ENCODE measurements around the gene MAGI3.

Gene MAGI3

DNA sequence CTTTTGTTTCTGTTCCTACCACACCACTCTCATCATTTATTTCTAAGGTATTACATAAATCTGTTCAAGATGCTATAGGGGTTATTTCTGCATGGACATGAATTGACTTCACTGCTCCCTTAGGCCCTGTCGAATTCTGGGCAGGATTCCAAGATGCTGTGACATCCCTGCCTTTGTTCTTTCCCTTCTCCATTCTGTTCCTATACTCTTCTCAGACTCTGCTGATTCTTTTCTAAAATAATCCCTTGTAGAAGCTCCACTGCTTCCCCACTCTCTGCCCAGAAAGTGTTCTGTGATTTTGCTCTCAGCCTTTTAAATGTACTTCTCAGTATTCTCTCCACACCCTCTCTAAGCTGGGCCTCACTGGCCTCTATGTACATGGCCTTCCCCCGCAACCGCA is 269.8 kb downstream of the MAGI3 start:
- DNase-seq: no peak

DNA sequence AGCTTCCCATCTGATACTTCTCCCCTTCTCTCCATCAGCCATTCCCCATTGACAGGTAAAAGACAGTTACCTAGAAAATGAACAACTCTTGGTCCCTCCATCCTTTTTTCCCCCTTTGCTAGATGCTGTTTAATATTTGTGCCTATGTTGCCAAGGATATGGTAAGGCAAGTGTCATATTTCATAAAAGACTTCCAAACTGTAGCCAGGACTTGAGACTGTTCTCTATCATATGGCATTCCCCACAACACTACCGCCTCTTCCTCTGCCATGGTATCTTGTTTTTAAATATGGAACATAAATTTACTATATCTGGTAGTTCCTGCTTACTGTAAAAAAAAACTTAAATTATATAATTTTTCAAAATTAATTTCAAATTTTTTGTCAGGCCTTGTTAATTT is 271.8 kb downstream of the MAGI3 start:
- no peak for DNase-seq

DNA sequence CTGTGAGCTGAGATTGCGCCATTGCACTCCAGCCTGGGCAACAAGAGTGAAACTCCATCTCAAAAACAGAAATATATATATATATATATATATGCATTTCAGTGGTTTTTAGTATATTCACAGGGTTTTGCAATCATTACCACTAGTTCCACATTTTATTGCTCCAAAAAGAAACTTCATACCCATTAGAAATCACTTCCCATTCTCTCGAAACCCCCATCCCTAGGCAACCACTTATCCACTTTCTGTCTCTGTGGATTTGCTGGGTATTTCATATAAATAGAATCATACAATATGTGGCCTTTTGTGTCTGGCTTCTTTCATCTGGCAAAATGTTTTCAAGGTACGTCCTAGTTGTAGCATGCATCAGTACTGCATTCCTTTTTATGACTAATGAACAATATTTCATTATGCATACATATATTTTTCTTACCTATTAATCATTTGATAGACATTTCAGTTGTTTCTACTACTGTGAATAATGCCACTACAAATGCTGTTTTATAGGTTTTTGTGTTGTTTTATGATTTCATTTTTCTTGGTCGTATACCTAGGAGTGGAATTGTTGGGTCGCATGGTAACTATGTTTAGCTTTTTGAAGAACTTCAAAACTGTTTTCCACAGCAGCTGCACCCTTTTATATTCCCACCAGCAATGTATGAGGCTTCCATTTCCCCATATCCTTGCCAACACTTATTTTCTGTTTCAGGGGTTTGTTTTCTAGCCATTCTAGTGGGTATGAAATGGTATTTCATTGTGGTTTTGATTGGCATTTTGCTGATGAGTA is 273.0 kb downstream of the MAGI3 start:
- DNase-seq: no peak

DNA sequence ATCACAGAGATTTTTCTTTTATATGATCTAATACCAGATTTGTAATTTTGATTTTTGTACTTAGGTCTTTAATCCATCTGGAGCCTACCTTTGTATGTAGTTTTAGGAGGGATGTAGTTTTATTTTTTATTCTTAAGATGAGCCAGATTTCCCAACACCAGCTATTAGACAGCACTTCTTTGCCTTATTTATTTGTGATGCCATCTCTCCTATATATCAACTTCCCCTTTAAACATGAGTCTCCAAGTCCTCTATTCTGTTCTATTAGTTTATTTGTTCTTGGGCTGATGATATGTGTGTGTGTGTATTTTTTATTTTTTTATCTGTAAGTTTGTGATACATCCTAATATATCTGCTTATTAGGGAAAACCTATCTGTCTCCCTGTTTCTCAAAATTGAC is 274.8 kb downstream of the MAGI3 start:
- DNase-seq: no peak

DNA sequence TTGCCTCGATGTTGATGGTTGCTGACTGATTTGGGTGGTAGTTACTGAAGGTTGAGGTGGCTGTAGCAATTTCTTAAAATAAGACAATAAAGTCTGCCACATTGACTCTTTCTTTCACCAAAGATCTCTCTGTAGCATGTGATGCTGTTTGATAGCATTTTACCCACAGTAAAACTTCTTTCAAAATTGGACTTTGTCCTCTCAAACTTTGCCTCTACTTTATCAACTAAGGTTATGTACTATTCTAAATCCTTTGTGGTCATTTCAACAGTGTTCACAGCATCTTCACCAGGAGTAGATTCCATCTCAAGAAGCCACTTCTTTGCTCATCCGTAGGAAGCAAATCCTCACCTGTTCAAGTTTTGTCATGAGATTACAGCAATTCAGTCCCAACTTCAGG is 275.8 kb downstream of the MAGI3 start:
- no peak for DNase-seq

DNA sequence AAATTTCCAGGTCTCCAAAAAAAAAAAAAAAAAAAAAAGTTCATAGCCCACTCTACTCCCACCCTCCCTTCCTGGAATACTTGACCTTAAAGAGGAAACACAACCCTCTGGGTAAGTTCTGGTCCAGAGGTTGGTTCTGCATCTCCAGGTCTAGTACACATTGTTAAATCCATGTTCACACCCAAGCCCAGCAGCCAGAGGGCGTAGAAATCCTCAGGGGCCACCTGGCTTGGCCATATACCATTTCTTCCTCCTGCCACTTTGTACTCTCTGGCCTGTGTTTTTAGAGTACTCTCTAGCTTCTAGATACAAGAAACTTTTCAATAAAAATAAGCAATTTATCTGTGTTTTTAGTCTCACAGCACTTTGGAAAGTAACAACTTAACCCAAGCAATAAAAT is 279.7 kb downstream of the MAGI3 start:
- no peak for DNase-seq

DNA sequence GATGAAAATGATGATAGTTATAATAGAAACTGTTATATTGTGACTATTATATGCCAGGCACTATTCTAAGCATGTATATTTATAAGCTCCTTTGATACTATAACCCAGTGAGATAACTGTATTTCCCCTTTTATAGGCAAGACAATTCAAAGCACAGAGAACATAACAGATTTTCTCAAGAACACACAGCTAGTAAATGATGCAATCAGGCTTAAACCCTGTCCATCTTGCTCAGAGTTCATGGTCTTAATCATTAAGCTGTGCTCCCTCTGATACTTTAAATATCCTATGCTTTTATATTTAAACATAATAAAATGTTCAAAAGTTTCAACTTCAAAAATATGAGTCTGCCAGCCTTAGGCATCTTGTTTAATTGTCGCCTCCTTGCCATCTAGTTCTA is 280.3 kb downstream of the MAGI3 start:
- no peak for DNase-seq

DNA sequence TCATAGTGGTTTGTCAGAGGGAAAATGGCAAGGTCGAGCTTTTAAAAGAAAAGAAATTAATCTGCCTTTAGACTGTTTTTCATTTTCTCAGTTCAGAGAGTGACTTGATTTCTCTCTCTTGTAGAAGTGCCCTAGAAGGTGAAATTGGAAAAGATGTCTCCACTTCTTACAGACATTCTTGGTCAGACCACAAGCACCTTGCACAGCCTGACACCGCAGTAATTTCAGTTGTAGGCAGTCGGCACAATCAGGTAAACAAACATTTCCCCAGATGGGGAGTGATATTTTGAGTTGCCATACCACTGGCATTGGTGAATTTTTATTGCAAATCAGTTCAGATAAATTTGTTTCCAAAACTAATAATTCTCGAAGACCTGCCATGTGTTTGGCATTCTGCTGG is 282.2 kb downstream of the MAGI3 start:
- no peak for DNase-seq

DNA sequence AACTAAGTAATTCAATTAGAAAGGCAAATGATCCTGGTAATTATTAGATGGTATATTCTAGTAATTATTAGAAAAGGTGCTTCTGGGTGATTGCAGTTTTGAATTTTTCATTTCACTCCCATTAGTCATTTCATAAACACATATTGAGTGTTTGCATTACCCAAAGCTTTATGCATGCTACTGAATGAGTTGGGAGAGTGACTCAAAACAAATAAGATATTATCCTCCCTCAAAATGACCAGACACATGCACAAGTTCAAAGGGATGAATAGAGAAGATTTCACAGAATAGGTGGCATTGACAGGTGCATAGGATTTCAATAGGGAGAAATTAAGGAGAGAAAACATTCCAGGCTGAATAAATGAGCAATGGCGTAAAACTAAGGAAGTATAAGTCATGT is 284.3 kb downstream of the MAGI3 start:
- DNase-seq: no peak

DNA sequence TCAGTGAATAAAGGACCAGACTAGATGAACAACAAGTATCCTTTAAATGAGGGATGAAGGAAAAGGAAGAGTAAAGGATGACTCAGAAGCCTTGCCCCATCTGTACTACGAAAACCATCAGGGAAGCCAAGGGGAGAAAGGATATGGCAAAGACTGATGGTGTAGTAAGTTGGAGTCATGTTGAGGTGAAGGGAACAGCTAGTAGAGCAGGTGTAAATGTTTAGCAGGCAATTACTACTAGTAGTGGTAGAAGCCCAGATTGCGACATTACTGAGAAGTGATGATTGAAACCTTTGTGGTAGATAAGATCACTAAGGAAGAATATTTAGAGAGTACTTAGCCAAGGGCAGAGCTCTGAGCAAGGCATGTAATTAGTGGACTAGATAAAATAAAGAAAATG is 285.0 kb downstream of the MAGI3 start:
- no peak for DNase-seq

DNA sequence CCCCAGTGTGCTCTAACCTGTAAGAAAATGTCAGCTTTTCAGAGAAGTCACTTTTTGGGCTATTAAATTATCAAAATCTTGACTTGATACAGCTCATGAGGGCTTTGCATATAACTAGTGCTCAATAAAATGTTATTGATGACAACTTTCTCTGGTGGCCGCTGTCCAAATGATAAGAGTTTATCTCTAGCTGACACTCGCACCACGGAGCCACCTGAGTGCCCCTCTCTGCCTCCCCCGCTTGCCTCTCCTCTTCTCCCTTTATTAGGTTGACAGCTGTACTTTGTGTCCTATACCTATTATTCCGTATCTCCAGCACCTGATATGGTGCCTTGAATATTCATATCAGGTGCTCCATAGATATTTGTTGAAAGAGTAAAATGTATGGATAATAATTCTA is 286.2 kb downstream of the MAGI3 start:
- DNase-seq: no peak

DNA sequence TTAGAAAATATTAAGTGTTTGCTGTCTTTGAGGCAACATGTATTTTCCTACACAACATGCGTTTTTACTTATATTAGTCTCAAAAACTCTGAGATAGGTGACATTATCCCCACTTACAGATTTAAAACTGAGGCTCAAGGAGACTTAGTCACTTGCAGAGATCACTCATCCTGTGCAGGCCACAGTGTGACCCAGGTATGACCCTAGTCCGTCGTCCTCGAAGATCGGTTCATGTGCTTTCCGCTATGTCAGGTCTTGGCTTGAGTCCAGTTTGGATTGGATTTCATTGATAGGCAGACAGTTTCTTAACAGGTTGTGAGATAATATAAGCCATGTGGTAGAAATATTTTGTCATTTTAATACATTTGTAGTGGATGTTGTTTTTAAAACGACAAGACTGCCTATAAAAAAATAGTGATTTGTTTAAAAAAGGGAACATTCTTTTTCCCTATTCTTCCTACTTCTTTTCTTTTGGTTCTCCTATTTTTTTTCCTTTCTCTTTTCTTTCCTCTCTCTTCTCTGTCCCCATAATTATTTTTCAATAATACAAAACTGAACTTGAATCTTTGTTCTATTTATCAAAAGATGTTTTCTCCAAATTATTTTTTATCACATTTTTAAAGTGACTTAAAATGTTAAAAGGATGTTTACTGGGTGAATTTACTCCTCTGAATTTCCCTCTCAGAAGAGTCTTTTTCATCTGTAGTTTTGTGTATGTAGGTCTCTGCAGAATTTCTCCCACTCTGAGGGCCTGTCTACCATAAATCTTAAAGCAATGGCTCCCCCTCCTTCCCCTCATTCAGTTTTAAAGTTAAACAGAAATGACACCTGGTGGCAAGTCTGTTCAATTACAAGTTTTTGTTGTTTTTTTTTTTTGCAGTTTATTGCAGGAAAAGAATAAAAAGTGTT is 287.2 kb downstream of the MAGI3 start:
- no peak for DNase-seq

DNA sequence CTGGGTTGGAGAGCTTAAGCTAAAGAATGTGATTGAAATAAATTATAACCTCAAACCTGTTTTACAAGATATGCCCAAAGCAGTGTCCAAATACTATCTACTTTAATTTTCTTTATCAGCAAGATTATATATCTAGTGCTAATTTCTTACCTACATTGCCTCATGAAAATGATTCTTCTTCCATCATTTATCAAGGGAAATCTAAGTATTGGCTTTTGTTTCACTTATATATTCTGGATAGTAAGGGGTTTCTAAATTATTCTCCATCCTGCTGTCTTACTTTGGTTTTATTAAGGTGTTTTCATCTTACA is 287.8 kb downstream of the MAGI3 start:
- no peak for DNase-seq

DNA sequence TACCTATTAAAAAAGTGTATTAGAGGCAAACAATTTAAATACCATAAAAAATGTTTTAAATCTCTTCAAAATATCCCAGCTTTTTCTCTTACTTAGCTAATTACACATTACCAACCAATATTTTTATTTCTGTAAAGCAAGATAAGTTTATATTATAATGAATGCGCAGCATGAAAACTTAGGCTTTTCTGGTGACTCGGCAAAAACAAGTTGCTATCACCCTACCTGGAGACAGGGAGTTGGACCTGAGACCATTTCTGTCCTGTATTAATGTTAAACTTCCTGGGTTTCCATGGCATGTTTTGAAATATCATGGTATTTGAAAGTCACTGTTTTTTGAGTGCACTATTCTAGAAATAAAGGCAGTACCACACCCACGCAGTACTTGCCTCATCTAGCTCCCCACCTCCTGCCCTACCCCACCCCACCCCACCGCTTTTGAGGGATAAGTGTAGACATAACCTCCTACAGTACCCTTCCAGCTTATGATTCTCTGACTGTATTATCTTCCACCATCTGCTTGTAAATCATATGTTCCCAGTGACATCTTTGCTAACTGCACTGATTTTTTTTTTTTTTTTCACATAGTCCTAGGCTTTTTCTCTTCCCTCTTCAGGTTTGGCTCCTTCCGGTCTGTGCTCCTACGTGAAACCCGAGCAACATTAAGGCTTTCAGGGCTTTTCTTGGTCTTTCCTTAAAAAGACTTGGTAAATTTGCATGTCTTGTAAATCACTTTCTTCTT is 291.5 kb downstream of the MAGI3 start:
- no peak for DNase-seq

DNA sequence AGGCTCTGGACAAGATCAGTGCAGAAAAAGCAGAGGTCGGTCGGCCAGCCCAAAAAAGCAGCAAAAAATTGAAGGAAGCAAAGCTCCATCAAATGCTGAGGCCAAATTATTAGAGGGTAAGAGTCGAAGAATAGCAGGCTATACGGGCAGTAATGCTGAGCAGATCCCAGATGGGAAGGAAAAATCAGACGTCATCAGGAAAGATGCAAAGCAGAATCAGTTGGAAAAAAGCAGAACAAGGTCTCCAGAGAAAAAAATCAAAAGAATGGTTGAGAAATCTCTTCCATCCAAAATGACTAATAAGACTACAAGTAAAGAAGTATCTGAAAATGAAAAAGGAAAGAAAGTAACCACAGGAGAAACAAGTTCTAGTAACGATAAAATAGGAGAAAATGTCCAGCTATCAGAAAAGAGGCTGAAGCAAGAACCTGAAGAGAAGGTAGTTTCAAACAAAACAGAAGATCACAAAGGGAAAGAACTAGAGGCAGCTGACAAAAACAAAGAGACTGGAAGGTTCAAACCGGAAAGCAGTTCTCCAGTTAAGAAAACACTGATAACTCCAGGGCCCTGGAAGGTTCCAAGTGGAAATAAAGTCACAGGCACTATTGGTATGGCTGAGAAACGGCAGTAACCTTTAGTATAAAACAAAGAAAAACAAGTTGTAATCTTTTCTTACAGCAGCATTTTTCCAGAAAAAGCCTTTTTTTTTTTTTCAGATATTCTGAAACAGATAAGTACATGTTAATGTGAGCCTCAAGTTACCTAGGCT is 293.3 kb downstream of the MAGI3 start:
- DNase-seq: no peak

DNA sequence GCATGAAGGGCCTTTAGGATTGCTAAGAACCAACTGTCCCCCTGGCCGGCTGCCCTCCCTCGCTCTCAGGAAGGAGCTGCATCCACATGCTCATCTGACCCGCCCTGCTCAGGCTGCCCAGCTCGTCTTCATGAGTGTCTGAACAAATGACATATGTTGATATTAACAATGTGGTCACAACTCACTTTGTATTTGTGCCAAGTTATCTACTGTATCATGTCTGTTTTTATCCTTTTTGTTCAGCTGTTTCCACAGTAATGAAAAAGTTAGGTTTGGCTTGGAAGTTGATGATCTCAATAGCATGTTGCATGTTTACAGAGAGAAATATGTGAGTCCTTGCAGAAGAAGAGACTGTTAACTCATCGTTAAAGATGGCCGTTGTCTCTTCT is 293.8 kb downstream of the MAGI3 start:
- DNase-seq: no peak

DNA sequence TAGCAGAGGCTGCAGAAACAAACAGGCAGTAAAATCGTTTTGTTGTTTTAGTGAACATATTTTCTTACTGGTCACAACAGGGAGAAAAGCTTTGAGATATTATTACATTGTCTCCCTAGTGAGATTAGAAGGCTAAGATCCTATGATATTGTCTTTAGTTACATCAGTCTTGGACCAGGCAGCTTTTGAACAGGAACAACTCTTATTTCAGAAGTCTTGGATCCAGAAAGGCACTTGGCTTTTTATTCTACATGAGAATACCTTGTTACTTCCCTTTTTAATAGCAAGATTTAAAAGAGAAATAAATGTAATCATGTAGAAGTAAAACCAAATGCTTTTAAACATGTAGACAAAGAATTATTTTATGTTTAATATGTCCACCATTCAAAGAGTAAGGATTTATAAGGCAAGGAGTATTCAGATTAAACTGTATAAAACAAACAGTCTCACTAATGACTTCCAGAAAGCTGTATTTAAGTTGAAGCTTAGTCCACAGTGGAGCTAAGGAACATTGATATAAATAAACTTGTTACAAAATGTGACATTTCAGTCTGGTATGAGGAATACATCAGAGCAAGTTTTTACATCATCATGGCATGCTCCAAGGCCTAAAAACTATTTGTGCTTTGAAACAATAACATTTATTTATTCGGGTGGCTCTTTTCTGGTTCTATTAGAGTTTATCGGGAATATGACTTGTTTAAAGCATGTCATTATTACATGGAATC is 296.7 kb downstream of the MAGI3 start:
- DNase-seq: no peak

DNA sequence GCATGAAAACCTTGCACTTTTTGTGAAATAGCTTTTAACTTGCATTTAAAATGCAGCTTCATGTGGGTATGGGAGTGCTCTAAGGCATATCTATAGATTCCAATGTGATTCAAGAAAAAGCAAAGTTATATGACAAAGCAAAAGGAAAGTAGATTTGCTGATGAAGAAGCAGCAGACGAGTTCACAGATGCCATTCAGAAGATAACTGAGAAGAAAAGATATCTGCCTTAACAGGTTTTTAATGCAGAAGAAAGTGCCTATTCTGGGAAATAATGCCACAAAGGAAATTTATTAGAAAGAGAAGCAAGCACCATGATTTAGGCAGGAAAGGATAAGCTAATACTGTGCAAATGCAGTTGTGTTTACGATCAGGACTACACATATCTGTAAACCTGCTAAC is 300.9 kb downstream of the MAGI3 start:
- DNase-seq: no peak

DNA sequence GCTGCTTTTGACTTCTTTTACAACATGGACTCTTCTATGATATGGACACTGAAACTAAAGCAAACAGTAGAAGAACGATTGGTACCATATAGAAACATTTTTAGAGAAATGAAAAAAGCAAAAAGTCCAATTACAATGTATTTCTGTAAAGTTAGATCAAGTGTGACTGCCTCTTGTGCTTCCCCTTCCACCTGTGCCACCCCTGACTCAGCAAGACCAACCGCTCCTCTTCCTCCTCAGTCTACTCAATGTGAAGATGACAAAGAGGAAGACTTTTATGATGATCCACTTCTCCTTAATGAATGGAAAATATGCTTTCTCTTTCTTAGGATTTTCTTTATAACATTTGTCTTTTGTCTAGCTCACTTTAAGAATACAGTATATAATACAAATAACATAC is 302.0 kb downstream of the MAGI3 start:
- no peak for DNase-seq

DNA sequence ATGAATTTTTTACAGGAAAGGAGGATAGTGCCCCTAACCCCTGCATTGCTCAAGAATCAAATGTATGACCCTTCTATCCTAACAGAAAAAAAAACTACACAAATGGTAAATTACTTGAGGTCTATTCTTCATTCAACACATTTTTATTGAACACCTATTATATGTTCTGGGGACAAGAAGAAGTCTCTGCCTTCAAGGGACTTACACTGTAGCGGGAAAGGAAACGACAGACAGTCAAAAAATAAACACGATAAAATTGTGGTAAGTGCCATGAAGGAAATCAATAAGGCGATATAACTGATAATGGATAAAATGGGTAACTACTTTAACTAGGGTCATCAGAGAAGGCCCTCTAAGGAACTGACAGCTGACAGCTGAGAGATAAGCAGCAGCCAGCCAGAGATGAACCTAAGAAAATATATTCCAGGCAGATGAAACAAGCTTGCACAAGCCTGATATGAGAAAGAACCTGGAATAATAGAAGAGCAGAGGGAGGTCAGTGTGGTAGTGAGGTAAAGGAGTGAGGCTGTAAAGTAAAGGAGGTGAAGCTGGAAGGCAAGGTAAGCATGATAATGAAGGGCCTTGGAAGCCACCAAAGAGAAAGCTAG is 302.6 kb downstream of the MAGI3 start:
- no peak for DNase-seq

DNA sequence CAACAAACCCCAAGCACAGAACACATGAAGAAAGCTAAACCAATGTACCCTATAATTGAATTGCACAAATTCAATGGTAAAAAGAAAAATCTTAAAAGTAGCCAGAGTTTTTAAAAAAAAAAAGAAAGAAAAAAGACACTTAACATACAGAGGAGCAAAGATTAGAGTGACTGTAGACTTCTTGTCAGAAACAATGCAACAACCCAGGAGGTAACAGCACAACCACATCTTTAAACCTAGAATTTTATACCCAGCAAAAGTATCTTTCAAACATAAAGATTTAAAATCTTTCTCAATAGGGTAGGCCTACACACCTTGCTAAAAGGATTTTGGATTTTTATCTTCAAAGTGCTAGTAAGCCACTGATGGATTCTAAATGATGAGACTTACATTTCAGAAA is 304.6 kb downstream of the MAGI3 start:
- no peak for DNase-seq

DNA sequence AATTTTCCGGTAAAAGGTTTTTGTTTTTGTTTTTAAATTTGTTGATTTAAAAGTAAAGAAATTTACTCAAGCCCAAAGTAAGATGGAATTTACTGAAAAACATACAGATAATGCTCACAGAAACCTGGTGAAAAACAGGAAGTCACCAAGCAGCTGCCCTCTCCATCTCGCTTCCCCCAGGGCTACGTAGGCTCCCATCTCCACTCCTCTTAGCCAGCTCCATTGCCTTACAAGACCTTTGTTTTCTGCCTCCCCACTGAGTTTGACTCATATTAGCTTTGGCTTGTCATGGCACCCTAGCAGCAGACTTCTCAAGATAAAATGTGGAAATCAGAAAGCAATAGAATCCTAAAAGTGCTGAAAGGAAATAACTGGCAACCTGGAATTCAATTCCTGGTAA is 311.1 kb downstream of the MAGI3 start:
- no peak for DNase-seq
